ENCODE measurements around the gene TUBGCP6. TPM values are rescaled to one million over a fixed set of nuclear protein-coding genes. Genes with fewer than 3 reads are reported as not detected.

Gene TUBGCP6
- total RNA-seq, 4 donors from 2014 or later = 64.6 to 102 (median 80.3) TPM

DNA sequence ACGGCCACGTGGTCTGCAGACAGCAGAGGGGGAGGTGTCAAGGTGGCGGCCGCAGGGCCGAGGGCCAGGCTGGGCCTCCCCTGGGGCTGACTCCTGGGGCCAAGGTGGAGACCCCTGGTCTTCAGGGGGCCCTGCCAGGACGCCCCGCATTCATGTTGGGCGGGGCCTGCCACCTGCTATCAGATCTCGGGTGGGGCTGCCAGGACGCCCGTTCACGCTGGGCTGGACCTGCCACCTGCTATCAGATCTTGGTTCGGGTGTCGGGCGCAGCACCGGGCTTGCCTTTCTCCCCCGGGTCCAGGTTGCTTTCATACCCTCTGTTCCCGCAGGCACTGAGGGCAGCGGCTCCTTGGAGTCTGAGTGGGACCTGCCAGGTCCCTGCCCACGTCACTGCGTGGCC is 41.5 kb upstream of the TUBGCP6 start:
- DNase-seq = no peak
- WGBS, 2 donors = 90 to 95% methylated on average over 17 to 20 of the region's 21 CpGs
- TF ChIP-seq CTCF (IDR thresholded peaks at IDR 0.05) (no peak), POLR2A (IDR thresholded peaks at IDR 0.05) (no peak)
- Histone ChIP-seq H3K36me3 (peaks cover 78 to 83% of the 10 kb centered on the region in 2 donors), H3K27me3 (no peaks in the 10 kb centered on the region), H3K27ac (no peak overlapping the region), H3K9me3 (no peaks in the 10 kb centered on the region), H3K4me3 (replicated peaks in 1 of 3) (no peak overlapping the region), H3K4me1 (peaks cover 0 to 12% of the 10 kb centered on the region in 2 donors)
- intact Hi-C loops (cut with DNase I) = no loop called here

DNA sequence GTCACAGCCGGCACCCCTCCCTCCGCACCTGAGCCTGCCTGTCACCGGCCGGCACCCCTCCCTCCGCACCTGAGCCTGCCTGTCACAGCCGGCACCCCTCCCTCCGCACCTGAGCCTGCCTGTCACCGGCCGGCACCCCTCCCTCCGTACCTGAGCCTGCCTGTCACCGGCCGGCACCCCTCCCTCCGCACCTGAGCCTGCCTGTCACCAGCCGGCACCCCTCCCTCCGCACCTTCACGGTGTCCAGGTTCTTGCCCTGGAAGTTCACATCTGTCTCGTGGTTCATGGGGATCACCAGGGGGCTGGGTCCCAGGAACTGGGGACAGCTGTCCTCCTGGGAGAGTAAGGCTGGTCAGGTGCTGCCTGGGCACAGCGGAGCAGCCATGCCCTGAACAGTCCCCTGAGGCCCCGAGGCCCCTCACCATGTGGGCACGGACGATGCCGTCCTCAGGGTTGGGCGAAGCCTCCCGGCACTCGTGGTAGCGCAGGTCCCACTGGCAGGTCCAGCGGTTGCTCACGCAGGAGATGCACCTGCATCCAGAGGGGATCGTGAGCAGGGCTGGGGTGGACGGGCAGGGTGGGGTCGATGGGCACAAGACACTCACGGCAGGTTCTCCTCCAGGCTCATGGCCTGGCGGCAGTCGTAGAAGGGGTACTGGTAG is 40.9 kb upstream of the TUBGCP6 start:
- TF ChIP-seq POLR2A (IDR thresholded peaks at IDR 0.05) = no peak
- no peak for TF ChIP-seq CTCF (IDR thresholded peaks at IDR 0.05)

DNA sequence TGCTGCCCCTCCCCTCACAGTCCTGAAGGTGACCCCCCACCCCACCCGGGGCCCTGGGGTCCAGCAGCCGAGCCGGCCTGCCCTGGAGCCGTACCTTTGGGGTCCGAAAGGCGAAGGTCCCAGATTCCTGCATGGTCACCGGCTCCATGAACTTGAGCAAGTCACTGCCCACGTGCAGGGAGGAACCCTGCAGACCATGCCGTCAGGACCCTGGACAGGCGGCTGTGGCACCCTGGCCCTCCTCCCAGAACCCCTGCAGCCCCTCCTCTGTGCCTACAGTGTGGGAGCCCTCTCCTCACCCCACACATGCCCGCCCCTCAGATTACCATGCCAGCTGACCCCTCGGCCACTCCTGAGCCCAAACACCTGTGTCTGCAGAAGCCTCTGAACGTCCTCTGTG is 39.7 kb upstream of the TUBGCP6 start:
- Histone ChIP-seq H3K4me1 (peaks cover 0 to 12% of the 10 kb centered on the region in 2 donors), H3K9me3 (no peaks in the 10 kb centered on the region), H3K36me3 (peaks cover 91 to 92% of the 10 kb centered on the region in 2 donors), H3K27ac (no peak overlapping the region), H3K27me3 (no peaks in the 10 kb centered on the region), H3K4me3 (replicated peaks in 1 of 3) (no peak overlapping the region)
- intact Hi-C loops (cut with DNase I) = no loop called here
- DNase-seq = no peak
- TF ChIP-seq POLR2A (IDR thresholded peaks at IDR 0.05) = no peak
- TF ChIP-seq CTCF (IDR thresholded peaks at IDR 0.05) = no peak
- 95 to 97% methylated on average over 5 to 11 of the region's 13 CpGs for WGBS, 2 donors

More for the DNA sequence above, 40.9 kb upstream of the TUBGCP6 start:
- H3K36me3 ChIP-seq = peaks cover 84 to 89% of the 10 kb centered on the region in 2 donors
- 93 to 95% methylated on average over 15 to 18 of the region's 34 CpGs for WGBS, 2 donors
- H3K27me3 ChIP-seq = no peaks in the 10 kb centered on the region
- H3K4me1 ChIP-seq = peaks cover 0 to 12% of the 10 kb centered on the region in 2 donors
- no peak for DNase-seq
- H3K4me3 ChIP-seq (replicated peaks in 1 of 3) = no peak overlapping the region
- H3K9me3 ChIP-seq = no peaks in the 10 kb centered on the region
- no peak overlapping the region for H3K27ac ChIP-seq
- intact Hi-C loops (cut with DNase I) = no loop called here

DNA sequence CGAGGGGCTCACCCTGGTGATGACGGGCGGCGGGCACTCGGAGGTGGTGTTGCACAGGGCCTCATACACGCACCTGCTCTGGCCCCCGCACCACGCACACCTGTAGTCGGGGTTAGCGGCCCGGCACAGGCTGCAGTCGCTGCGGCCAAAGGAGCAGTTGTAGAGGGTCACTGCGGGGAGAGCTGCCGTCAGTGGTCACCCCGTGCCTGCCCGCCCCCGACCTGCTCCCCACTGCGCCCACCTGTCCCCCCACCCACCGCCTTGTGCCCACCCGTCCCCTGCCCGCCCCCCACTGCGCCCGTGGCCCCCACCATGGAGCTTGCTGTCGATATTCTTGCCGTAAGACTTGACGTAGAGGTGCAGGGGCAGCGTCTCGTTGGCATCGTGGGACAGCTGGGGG is 39.0 kb upstream of the TUBGCP6 start:
- H3K27ac ChIP-seq = no peak overlapping the region
- intact Hi-C loops (cut with DNase I) = no loop called here
- H3K4me1 ChIP-seq = peaks cover 0 to 12% of the 10 kb centered on the region in 2 donors
- peaks cover 91% of the 10 kb centered on the region in 2 donors for H3K36me3 ChIP-seq
- no peaks in the 10 kb centered on the region for H3K9me3 ChIP-seq
- H3K4me3 ChIP-seq (replicated peaks in 1 of 3) = no peak overlapping the region
- no peak for TF ChIP-seq CTCF (IDR thresholded peaks at IDR 0.05)
- no peak for TF ChIP-seq POLR2A (IDR thresholded peaks at IDR 0.05)
- H3K27me3 ChIP-seq = no peaks in the 10 kb centered on the region
- 99% methylated on average over 17 of the region's 30 CpGs; no CpG with 5 or more reads in 1 of the 2 donors for WGBS, 2 donors
- no peak for DNase-seq

DNA sequence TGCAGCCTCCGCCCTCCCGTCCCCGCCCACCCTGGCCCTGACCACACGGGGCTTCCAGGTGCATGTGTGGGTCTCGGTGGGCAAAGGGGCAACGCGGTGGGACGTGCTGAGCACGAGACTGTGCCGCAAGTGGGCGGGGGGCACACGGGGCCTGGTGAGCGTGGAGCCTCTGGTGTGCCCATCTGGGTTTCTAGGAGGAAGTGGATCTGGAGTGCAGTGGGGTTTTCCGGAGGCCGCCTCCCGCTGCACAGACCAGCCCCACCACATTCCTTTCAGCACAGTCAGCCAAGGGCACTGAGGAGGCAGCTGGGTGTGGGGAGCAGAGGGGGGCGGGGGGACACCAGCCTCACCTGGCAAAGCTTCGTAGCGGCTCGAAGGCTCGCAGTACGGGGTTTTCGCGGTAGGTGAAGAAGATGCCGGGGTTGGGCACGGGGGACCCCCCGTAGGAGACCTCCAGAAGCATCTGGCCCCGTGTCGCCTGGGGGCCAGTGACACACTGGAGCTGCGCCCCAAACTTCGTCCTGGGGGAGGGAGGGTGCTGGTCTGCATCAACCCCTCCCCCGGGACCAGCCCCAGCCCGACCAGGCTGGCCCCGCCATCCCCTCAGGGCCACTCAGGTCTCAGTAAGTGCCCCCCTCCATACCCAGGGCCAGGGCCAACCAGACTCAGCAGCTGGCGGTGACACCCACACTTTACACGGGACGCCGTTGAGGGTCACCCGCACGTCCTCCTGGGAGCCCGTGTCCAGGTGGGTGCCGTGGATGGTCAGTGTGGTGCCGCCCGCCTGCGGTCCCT is 37.7 kb upstream of the TUBGCP6 start:
- H3K27me3 ChIP-seq = no peaks in the 10 kb centered on the region
- intact Hi-C loops (cut with DNase I) = no loop called here
- H3K9me3 ChIP-seq = no peaks in the 10 kb centered on the region
- H3K4me1 ChIP-seq = peaks cover 0 to 12% of the 10 kb centered on the region in 2 donors
- peak; percentile 73 to 75 for DNase-seq
- TF ChIP-seq CTCF (IDR thresholded peaks at IDR 0.05) = no peak
- no peak for TF ChIP-seq POLR2A (IDR thresholded peaks at IDR 0.05)
- no peak overlapping the region for H3K4me3 ChIP-seq (replicated peaks in 1 of 3)
- peak overlapping the region in 2 of 3 donors; percentile 46 to 65 for H3K27ac ChIP-seq
- H3K36me3 ChIP-seq = peaks cover 90 to 91% of the 10 kb centered on the region in 2 donors
- WGBS, 2 donors = 80 to 81% methylated on average over 17 to 36 of the region's 45 CpGs

Data from thyroid gland (tissue), 4 donors.